Vagina (tissue), 2 donors: ENCODE measurements around the gene CDC45. TPM values are rescaled to one million over a fixed set of nuclear protein-coding genes. Genes with fewer than 3 reads are reported as not detected.
A peak's percentile ranks its signal among the peaks of the same experiment; 100 is the strongest.

Source experiments
- DNase-seq, 2 donors: peaks; one replicate each; pipeline ENCODE4 v3.0.0-alpha.2; 2017; ENCODE audit errors: extremely low spot score in 2 of 2
- H3K27ac ChIP-seq: fragments of 200-600 bp; sonication (generic); one replicate; pipeline ENCODE4 v1.5.1; 2019
- H3K27me3 ChIP-seq: fragments of 200-600 bp; sonication (generic); one replicate; pipeline ENCODE4 v1.5.1; 2019
- H3K36me3 ChIP-seq, 2 donors: fragments of 200-600 bp; sonication (generic); one replicate each; pipeline ENCODE4 v1.5.1; 2017 to 2019
- H3K4me1 ChIP-seq: fragments of 200-600 bp; sonication (generic); one replicate; pipeline ENCODE4 v1.5.1; 2019
- H3K4me3 ChIP-seq, 2 donors: fragments of 200-600 bp; sonication (generic); 1 replicate in 1 of 2; 2 replicates in 1 of 2; pipeline ENCODE4 v1.5.1; 2016 to 2019
- H3K9me3 ChIP-seq: fragments of 200-600 bp; sonication (generic); one replicate; pipeline ENCODE4 v1.5.1; 2019
- CTCF ChIP-seq, 3 experiments: fragments of 450-650 bp in 2 of 3; fragments of 200-600 bp in 1 of 3; sonication (generic) in 1 of 3; IDR thresholded peaks; one replicate each; pipeline ENCODE4 v1.5.1; 2017 to 2019; ENCODE audit warnings: antibody characterized with exemption in 3 of 3, mild to moderate bottlenecking in 2 of 3, moderate library complexity in 2 of 3
- POLR2A ChIP-seq, 2 donors: fragments of 450-650 bp; IDR thresholded peaks; one replicate each; pipeline ENCODE4 v1.6.1; 2017; ENCODE audit warnings: antibody characterized with exemption in 2 of 2, mild to moderate bottlenecking in 2 of 2, moderate library complexity in 2 of 2
- POLR2AphosphoS5 ChIP-seq, 2 donors: sonication (generic); formaldehyde crosslinking; IDR thresholded peaks; one replicate each; pipeline ENCODE4 v1.9.0; 2017; ENCODE audit warnings: antibody characterized with exemption in 2 of 2, mild to moderate bottlenecking in 2 of 2, low read depth in 1 of 2; ENCODE audit not compliant: insufficient read depth in 1 of 2
- intact Hi-C: fragments of 100-400 bp; cut with DNase I; formaldehyde crosslinking; loops from one replicate; pipeline ENCODE4 v1.15.1; 2023
- total RNA-seq: library from RNA; depleted of rRNA; stranded (reverse); fragments of >200 nt; gene quantifications from one replicate; pipeline ENCODE4 v1.2.3, GENCODE V29; 2016

CDC45 gene
- total RNA-seq, 1 donor from 2014 or later, result 0.74 TPM

- no peaks in the 10 kb centered on the region for H3K4me1 ChIP-seq
- intact Hi-C loops, result no loop called here
- TF ChIP-seq POLR2A (IDR thresholded peaks at IDR 0.05) (no peak), POLR2AphosphoS5 (IDR thresholded peaks at IDR 0.05; ENCODE audit: insufficient read depth in 1 of 2, low read depth in 1 of 2) (peak in 1 of 2 donors; percentile 48), CTCF (IDR thresholded peaks at IDR 0.05) (no peak)
- H3K4me3 ChIP-seq, result no peak overlapping the region
- H3K36me3 ChIP-seq, result no peaks in the 10 kb centered on the region
- no peaks in the 10 kb centered on the region for H3K9me3 ChIP-seq
- H3K27ac ChIP-seq, result no peak overlapping the region
- H3K27me3 ChIP-seq, result no peaks in the 10 kb centered on the region
- no peak for DNase-seq
Observed at GRCh38 chr22:19510919-19511341, 31.2 kb downstream of the CDC45 start.

GRCh38 chr22:19513823-19514222 is 34.1 kb downstream of the CDC45 start:
- Histone ChIP-seq H3K4me3 (no peak overlapping the region), H3K27ac (no peak overlapping the region), H3K4me1 (no peaks in the 10 kb centered on the region), H3K9me3 (no peaks in the 10 kb centered on the region), H3K27me3 (no peaks in the 10 kb centered on the region), H3K36me3 (no peaks in the 10 kb centered on the region)
- no peak for TF ChIP-seq POLR2A (IDR thresholded peaks at IDR 0.05)
- no peak for TF ChIP-seq POLR2AphosphoS5 (IDR thresholded peaks at IDR 0.05; ENCODE audit: insufficient read depth in 1 of 2, low read depth in 1 of 2)
- no peak for TF ChIP-seq CTCF (IDR thresholded peaks at IDR 0.05)
- intact Hi-C loops, result no loop called here
- no peak for DNase-seq

DNA sequence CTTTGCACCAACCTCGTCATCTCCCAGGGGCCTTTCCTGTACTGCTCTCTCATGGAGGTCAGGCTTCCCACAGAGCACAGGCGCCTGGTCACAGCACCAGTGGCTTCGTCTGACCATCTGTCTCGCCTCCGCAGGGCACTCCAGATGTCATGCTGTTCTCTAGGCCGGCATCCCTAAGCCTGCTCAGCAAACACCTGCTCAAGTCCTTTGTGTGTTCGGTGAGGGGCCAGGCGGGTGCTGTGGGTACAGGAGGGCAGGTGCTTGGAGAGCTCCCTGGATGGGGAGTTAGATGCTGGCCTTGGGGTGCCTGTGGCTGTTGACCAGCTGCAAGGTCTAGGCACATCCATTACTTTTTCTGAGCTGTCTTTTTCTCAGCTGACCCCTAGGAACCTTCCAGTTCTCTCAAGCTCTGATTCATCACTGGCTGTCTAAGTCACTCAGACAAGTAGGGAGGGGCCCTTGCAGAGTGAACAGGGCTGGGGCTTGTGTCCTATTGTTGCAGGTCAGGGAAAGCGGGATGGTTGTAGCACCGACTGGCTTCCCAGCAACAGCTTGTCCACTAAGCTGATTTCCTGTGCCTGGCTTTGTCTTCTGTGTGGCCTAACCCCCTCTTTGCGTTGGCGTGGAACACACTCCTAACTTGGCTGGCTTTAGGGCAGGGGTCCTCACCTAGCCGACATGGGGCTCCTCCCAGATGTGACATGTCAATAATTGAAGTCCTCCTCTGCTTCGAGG is 35.3 kb downstream of the CDC45 start:
- Histone ChIP-seq H3K27me3 (no peaks in the 10 kb centered on the region), H3K36me3 (no peaks in the 10 kb centered on the region), H3K4me3 (no peak overlapping the region), H3K27ac (no peak overlapping the region), H3K9me3 (no peaks in the 10 kb centered on the region), H3K4me1 (no peaks in the 10 kb centered on the region)
- DNase-seq, result no peak
- intact Hi-C loops, result no loop called here
- TF ChIP-seq POLR2A (IDR thresholded peaks at IDR 0.05), result no peak
- no peak for TF ChIP-seq POLR2AphosphoS5 (IDR thresholded peaks at IDR 0.05; ENCODE audit: insufficient read depth in 1 of 2, low read depth in 1 of 2)
- no peak for TF ChIP-seq CTCF (IDR thresholded peaks at IDR 0.05)

GRCh38 chr22:19515654-19516377 is 36.1 kb downstream of the CDC45 start:
- no peak for DNase-seq
- H3K4me3 ChIP-seq, result no peak overlapping the region
- intact Hi-C loops, result no loop called here

More at GRCh38 chr22:19515654-19516377, 36.1 kb downstream of the CDC45 start:
- Histone ChIP-seq H3K9me3 (no peaks in the 10 kb centered on the region), H3K27ac (no peak overlapping the region), H3K36me3 (no peaks in the 10 kb centered on the region), H3K4me1 (no peaks in the 10 kb centered on the region), H3K27me3 (no peaks in the 10 kb centered on the region)
- TF ChIP-seq POLR2A (IDR thresholded peaks at IDR 0.05), result no peak
- TF ChIP-seq POLR2AphosphoS5 (IDR thresholded peaks at IDR 0.05; ENCODE audit: insufficient read depth in 1 of 2, low read depth in 1 of 2), result no peak
- no peak for TF ChIP-seq CTCF (IDR thresholded peaks at IDR 0.05)
